Measurements from ENCODE around the gene TNNT2. TPM values are rescaled to one million over a fixed set of nuclear protein-coding genes. Genes with fewer than 3 reads are reported as not detected.
A peak's percentile ranks its signal among the peaks of the same experiment; 100 is the strongest.

TNNT2 gene
- total RNA-seq, 2 experiments from 2014 or later = not detected

DNA sequence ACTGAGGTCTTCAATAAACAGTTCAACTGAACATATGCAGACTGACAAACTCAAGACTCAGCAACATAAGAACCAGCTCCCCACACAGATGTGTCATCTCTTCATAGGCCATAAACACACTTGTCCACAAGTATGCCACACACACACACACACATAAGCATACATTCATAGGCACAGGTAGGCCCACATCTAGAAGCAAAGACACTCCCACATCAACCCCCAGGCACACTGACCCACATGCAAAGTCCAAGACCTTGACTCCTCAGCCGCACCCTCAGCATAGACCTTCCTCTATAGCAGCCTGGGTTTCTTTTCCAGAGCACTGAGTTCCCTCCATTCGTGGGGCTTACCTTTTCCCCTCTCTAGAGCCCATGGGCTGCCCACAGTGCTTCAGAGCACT is 20.2 kb upstream of the TNNT2 start:
- Mint-ChIP-seq H3K4me1 (no peaks in the 10 kb centered on the region), H3K4me3 (no peak overlapping the region), H3K9me3 (no peaks in the 10 kb centered on the region), H3K27me3 (peaks cover 32% of the 10 kb centered on the region), H3K27ac (no peak overlapping the region), H3K36me3 (no peaks in the 10 kb centered on the region)
- POLR2A ChIA-PET = no interaction called here
- no peak for DNase-seq
- ATAC-seq (ENCODE audit: low read depth) = no peak

DNA sequence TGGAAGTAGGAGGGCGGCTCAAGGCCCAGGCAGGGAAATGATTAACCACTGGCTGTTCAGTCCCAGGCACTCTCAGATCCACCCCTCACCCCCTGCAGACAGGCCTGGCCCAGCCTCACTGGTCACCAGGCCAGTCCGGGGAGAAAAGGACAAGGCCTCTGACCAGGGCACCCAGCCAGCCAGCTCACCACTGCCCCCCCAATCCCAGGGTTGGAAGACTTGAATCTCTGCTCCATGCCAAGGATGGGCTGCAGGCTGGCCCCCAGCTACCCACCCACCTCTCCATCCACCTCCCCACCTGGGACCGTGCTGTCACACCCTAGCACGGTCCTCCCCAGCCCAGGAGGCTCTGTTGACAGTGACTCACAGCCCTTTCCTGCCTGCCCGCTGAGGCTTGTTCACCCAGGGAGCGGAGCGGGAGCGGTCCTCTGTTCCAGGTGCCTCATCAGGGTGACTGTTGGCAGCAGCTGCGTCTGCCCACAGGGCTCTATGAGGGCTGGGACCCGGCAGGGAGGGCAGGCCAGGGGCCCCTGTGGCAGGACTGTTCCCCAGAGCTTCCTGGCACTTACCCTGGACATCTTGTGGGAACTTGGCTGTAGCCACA is 19.5 kb upstream of the TNNT2 start:
- H3K4me1 Mint-ChIP-seq = no peaks in the 10 kb centered on the region
- no peaks in the 10 kb centered on the region for H3K9me3 Mint-ChIP-seq
- DNase-seq = no peak
- no peak overlapping the region for H3K27ac Mint-ChIP-seq
- POLR2A ChIA-PET = no interaction called here
- H3K4me3 Mint-ChIP-seq = no peak overlapping the region
- no peaks in the 10 kb centered on the region for H3K36me3 Mint-ChIP-seq
- ATAC-seq (ENCODE audit: low read depth) = no peak
- H3K27me3 Mint-ChIP-seq = peaks cover 33% of the 10 kb centered on the region

DNA sequence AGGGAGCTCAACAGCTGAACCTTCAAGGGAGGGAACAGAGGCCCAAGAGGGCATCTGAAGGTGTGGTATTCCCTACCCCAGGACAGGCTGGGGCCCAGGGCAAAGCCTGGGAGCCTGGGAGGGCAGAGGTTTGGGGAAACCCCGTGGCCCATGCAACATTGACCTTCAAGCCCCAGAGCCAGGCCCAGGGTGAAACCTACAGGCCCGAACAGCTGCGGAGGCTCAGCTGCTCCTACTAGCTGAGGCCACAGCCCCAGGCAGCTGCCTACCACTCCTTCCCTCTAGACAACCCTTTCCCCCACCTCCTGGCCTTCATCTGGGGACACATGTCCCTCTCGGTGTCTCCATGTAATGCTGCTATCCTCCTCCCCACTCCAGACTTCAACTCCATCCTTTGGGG is 18.5 kb upstream of the TNNT2 start:
- ATAC-seq (ENCODE audit: low read depth) (no peak), DNase-seq (no peak)
- no peaks in the 10 kb centered on the region for H3K4me1 Mint-ChIP-seq
- H3K27me3 Mint-ChIP-seq = peaks cover 40% of the 10 kb centered on the region
- H3K36me3 Mint-ChIP-seq = no peaks in the 10 kb centered on the region
- no peak overlapping the region for H3K4me3 Mint-ChIP-seq
- H3K27ac Mint-ChIP-seq = no peak overlapping the region
- no peaks in the 10 kb centered on the region for H3K9me3 Mint-ChIP-seq
- POLR2A ChIA-PET = no interaction called here

DNA sequence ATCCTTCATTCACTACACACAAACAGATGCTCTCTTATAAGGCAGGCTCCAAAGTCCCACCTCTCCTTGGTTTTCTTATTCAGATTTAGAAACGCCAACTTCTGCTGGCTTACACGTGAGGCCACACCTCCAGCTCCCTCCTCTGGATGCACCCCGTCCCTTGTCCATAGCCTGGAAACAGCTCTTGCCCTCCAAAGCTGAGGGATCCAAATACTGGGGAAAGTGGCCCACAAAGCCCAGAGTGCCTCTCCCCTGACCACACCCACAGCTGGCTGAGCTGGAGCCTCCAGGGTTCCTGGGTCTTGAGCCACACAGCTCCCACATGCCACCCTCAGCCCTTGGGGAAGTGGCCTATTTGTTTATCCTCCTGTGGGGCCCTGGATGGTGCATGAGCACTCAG is 17.1 kb upstream of the TNNT2 start:
- no peak for ATAC-seq (ENCODE audit: low read depth)
- H3K36me3 Mint-ChIP-seq = no peaks in the 10 kb centered on the region
- no peak overlapping the region for H3K4me3 Mint-ChIP-seq

DNA sequence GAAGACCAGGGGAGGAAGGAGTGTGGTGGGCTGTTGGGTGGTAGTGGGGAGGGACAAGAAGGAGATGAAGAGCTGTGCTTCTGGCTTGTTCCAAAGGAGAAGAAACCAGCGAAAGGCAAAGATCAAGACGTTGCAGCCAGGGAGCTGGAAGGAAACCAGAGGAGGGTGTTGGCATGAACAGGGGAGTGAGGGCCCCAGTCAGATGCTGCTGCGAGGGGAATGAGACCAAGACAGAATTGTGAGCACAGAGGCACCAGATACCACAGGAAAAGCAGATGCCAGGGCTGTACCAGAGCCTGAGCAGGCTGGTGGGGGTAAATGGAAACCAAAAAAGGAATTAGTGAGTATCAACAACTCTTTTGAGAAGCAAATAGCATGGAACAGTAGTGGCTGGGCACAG is 15.6 kb upstream of the TNNT2 start:
- no peaks in the 10 kb centered on the region for H3K4me1 Mint-ChIP-seq
- H3K9me3 Mint-ChIP-seq = no peaks in the 10 kb centered on the region
- POLR2A ChIA-PET = no interaction called here
- no peak overlapping the region for H3K27ac Mint-ChIP-seq
- ATAC-seq (ENCODE audit: low read depth) (no peak), DNase-seq (no peak)
- H3K36me3 Mint-ChIP-seq = no peaks in the 10 kb centered on the region
- no peak overlapping the region for H3K4me3 Mint-ChIP-seq
- peaks cover 32% of the 10 kb centered on the region for H3K27me3 Mint-ChIP-seq

More for the DNA sequence above, 17.1 kb upstream of the TNNT2 start:
- DNase-seq = no peak
- H3K27ac Mint-ChIP-seq = no peak overlapping the region
- no peaks in the 10 kb centered on the region for H3K4me1 Mint-ChIP-seq
- H3K27me3 Mint-ChIP-seq = peaks cover 40% of the 10 kb centered on the region
- no peaks in the 10 kb centered on the region for H3K9me3 Mint-ChIP-seq
- POLR2A ChIA-PET = no interaction called here

DNA sequence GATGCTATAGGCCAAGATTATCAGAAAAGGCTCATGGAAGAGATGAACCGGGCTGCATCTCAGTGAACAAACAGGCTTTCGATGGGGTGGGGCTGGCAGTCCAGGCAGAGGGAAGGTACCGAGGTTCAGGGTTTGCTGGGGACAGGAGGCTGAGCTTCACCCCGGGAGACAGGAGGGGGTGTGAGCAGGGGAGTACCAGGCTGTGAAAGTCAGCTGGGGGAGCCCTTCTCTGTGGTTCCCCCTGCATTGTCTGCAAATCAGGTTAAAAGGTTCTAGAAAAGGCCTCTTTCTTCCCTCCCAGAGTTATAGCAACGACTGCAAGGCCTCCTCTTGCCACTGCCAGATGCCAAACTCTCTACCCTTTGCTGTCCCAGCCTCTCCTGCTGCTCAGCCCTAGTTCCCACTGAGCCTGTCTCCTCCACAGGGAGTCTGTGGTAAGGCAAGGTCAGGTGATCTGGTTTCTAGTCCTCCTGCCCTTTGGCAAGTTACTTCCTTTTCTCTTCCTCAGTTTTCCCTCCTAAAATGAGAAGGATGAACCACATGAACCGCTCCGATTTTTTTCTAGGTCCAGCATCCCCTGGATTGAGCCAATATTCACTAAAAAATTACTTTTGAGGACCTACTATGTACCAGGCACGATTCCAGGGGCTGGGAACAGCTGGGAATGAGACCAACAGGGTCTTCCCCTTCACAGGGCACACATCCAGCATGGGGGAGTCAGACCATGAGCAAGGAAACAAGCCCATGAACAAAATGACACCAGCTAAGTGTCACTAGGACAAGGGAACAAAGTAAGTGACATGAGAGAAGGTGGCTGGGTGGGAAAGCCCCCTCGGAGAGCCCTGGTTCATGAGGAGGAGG is 14.4 kb upstream of the TNNT2 start:
- H3K4me1 Mint-ChIP-seq = no peaks in the 10 kb centered on the region
- no peaks in the 10 kb centered on the region for H3K9me3 Mint-ChIP-seq
- DNase-seq (no peak), ATAC-seq (ENCODE audit: low read depth) (no peak)
- H3K27ac Mint-ChIP-seq = no peak overlapping the region
- peaks cover 24% of the 10 kb centered on the region for H3K27me3 Mint-ChIP-seq
- H3K36me3 Mint-ChIP-seq = no peaks in the 10 kb centered on the region
- no peak overlapping the region for H3K4me3 Mint-ChIP-seq
- POLR2A ChIA-PET = no interaction called here

DNA sequence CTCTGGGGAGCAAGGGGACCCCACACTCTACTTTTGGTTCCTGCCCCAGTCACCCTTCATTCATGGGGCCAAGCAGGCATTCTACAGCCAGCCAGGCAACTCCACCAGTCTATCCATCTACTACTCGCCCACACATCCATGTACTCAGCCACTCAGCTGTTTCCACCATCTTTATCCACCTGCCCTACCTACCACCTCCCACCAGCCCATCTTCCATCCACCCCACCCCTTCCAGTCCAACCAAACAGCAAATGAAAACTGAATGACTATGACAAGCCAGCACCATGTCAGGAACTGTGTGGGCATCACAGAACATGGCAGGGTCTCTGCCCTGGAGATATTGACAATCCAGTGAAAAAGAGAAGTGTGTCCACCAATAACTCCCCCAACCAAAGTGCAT is 13.7 kb upstream of the TNNT2 start:
- Mint-ChIP-seq H3K36me3 (no peaks in the 10 kb centered on the region), H3K27me3 (peaks cover 20% of the 10 kb centered on the region), H3K4me3 (no peak overlapping the region), H3K4me1 (no peaks in the 10 kb centered on the region), H3K27ac (no peak overlapping the region), H3K9me3 (no peaks in the 10 kb centered on the region)
- no peak for DNase-seq
- POLR2A ChIA-PET = no interaction called here
- ATAC-seq (ENCODE audit: low read depth) = no peak

DNA sequence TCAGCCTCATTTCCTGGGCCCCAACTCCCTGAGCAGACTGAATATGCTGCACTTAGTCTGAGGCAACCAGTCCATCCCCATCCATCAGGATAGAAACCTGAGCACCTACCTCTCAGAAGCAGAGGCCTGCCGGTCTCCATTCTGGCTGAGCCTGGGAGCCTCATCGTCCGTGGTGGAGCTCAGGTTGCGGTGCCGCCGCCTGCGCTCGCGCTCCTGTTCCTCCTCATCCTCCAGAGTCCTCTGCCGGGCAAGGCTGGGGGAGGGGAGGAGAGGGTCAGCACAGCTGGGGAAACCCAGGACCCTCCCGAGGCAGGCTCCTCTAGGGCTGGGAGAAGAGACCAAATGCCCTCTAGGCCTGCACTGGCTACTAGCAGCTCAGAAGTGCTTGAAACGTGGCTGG is 11.6 kb upstream of the TNNT2 start:
- Mint-ChIP-seq H3K36me3 (no peaks in the 10 kb centered on the region), H3K27me3 (peaks cover 18% of the 10 kb centered on the region), H3K4me3 (no peak overlapping the region), H3K27ac (no peak overlapping the region), H3K9me3 (no peaks in the 10 kb centered on the region), H3K4me1 (no peaks in the 10 kb centered on the region)
- DNase-seq (no peak), ATAC-seq (ENCODE audit: low read depth) (no peak)
- POLR2A ChIA-PET = no interaction called here

DNA sequence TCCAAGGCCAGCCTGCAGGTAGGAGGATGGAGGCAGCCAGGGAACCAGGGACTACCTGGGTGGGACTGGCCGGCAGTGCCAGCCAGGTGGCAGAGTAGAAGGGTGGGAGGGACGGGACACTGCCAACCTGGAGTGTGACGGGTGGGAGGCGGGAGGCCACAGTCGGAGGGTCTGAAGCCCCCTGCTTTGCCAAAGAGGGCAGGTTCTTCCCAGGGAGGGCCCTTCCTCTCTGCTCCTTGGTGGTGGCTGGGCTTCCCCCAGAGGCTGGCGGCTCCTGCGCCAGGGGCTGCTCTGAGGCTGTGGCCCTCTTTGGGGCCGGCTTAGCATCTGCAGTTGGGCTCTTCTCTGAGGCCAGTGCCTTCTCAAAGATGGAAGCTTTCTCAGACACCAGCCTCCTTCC is 8.7 kb upstream of the TNNT2 start:
- Mint-ChIP-seq H3K36me3 (no peaks in the 10 kb centered on the region), H3K27me3 (peaks cover 4% of the 10 kb centered on the region), H3K9me3 (no peaks in the 10 kb centered on the region), H3K4me1 (no peaks in the 10 kb centered on the region), H3K4me3 (no peak overlapping the region), H3K27ac (no peak overlapping the region)
- POLR2A ChIA-PET = no interaction called here
- DNase-seq (no peak), ATAC-seq (ENCODE audit: low read depth) (no peak)

DNA sequence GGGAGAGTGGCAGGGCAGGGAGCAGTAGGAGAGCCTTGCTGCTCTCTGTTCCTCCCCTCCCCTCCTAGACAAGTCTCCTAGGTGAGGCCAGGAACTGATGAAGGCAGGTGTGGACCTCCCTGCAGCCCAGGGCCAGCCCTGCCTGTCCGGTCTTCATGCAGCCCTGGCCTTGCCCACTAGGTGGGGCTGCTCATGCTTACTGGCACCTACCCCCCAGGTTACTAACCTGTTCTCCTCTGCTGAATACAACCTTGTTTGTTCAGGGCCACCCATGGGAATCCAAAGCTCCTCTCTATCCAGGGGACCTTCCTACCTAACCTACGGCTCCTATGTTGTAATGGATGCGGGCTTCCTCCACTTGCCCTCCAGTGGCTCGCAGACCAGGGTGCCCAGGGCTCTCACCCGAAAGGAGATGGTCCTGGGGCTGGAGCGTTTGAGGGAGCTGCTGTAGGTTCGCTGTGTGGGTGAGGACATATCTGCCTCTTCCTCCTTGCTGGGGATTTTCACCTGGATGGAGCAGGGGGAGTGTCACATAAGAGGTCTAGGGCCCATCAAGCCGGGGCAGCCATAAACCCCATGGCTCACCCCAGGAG is 7.9 kb upstream of the TNNT2 start:
- Mint-ChIP-seq H3K27me3 (peaks cover 2% of the 10 kb centered on the region), H3K4me3 (no peak overlapping the region), H3K36me3 (no peaks in the 10 kb centered on the region), H3K4me1 (no peaks in the 10 kb centered on the region), H3K27ac (no peak overlapping the region), H3K9me3 (no peaks in the 10 kb centered on the region)
- DNase-seq = peak; percentile 68
- peak; percentile 61 for ATAC-seq (ENCODE audit: low read depth)
- POLR2A ChIA-PET = no interaction called here

DNA sequence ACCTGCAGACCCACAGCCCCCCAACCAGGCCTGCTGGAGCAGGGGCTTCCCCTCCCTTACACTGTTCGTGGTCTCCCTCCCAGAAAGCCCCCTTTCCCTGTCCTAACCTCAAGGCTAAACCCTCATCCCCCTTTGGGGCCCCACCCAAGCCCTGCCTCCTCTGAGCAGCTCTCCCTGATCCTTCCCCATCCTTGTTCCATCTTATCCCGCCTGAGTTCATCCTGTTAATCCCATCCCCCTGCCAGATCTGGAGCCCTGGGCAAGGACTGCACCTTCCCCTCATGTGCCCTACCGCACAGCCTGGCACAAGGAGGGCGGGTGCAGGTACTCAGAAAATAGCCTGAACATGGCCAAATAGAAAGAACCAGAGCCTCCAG is 6.9 kb upstream of the TNNT2 start:
- H3K4me3 Mint-ChIP-seq = no peak overlapping the region
- peaks cover 2% of the 10 kb centered on the region for H3K27me3 Mint-ChIP-seq
- no peaks in the 10 kb centered on the region for H3K36me3 Mint-ChIP-seq
- no peak overlapping the region for H3K27ac Mint-ChIP-seq
- no peaks in the 10 kb centered on the region for H3K4me1 Mint-ChIP-seq
- no peak for ATAC-seq (ENCODE audit: low read depth)
- no peak for DNase-seq
- POLR2A ChIA-PET = no interaction called here
- H3K9me3 Mint-ChIP-seq = no peaks in the 10 kb centered on the region

DNA sequence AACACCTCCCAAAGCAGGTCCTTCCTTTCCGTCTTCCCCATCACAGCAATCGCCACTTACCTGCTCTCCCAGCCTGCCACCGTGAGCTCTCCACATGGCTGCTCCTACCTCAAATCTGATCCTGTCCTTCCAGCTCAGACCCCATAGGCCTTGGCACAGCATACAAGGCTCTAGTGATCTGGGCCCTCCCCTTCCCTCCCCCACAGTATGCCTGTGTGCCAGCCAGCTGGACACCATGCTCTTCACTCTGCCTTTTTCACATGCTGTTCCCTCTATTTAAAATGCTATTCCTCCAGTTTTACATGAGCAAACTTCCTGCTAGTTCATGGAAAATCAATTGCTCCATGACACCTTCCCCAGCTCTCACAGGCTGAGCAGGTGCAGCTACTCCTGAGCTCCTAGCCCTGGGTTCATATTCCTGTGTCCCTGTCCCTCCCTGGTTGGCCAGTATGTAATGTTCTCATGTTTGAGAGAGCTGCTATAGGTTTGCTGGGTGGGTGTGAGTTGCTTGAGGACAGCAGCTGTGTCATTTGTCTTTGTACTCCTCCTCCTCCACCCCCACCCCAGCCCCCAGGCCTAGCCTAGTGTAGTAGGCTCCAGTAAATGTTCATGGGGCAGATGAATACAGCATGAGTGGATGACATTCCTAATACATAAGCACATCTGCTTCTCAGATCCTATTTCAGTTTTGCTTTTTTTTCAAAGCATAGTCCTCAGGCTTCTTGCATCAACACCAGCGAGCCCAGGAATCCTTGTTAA is 6.3 kb upstream of the TNNT2 start:
- DNase-seq = no peak
- no peaks in the 10 kb centered on the region for H3K4me1 Mint-ChIP-seq
- H3K27me3 Mint-ChIP-seq = peaks cover 2% of the 10 kb centered on the region
- no peak for ATAC-seq (ENCODE audit: low read depth)
- POLR2A ChIA-PET = no interaction called here
- H3K4me3 Mint-ChIP-seq = no peak overlapping the region
- no peaks in the 10 kb centered on the region for H3K36me3 Mint-ChIP-seq
- no peak overlapping the region for H3K27ac Mint-ChIP-seq
- H3K9me3 Mint-ChIP-seq = no peaks in the 10 kb centered on the region

DNA sequence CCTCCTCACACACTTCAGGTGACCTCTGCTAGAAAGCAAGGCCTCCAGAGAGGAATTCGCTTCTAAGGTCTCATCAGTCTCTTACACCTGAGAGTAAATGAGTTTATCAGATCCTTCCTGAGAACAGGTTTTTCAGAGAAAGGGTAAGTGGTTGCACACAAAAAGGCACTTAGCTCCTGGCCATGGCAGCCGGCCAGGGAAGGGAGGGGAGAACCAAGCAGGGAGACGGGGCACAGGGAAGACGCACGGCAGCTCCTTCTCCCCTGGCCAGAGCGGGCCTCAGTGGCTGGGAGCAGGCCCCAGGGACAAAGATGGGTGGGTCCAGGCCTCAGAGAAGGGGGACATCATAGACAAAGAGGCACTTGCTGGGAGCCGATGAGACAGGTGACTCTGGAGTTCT is 3.6 kb upstream of the TNNT2 start:
- H3K4me1 Mint-ChIP-seq = no peaks in the 10 kb centered on the region
- H3K27ac Mint-ChIP-seq = no peak overlapping the region
- H3K27me3 Mint-ChIP-seq = peaks cover 2% of the 10 kb centered on the region
- no peak overlapping the region for H3K4me3 Mint-ChIP-seq
- H3K36me3 Mint-ChIP-seq = no peaks in the 10 kb centered on the region
- no peaks in the 10 kb centered on the region for H3K9me3 Mint-ChIP-seq
- POLR2A ChIA-PET = no interaction called here
- ATAC-seq (ENCODE audit: low read depth) (no peak), DNase-seq (no peak)

All from activated naive CD8-positive, alpha-beta T cell treated with anti-CD3 and anti-CD28 coated beads, Interleukin-2, amount 10 ng/mL, durations not matched to agents 7 days and 5 days (primary cell).